ENCODE results near the gene MSX2. TPM values are rescaled to one million over a fixed set of nuclear protein-coding genes. Genes with fewer than 3 reads are reported as not detected.
A peak's percentile ranks its signal among the peaks of the same experiment; 100 is the strongest.

MSX2 gene
- total and polyA plus RNA-seq, 3 donors from 2014 or later = 15.8 to 39.2 (median 37.7) TPM

- 81 to 92% methylated on average over 3 of the region's 3 CpGs for WGBS, 2 donors
- H3K4me3 ChIP-seq = no peak overlapping the region
- intact Hi-C loops (cut with DNase I; ENCODE audit: low total_unique reads) = no loop called here
- no peak overlapping the region for H3K27ac ChIP-seq
- H3K36me3 ChIP-seq (ENCODE audit: low read depth, missing control alignments) = no peaks in the 10 kb centered on the region
- H3K9me3 ChIP-seq = no peaks in the 10 kb centered on the region
- no peaks in the 10 kb centered on the region for H3K27me3 ChIP-seq
- H3K4me1 ChIP-seq = no peaks in the 10 kb centered on the region
- DNase-seq = no peak
- TF ChIP-seq, protein P1, sequence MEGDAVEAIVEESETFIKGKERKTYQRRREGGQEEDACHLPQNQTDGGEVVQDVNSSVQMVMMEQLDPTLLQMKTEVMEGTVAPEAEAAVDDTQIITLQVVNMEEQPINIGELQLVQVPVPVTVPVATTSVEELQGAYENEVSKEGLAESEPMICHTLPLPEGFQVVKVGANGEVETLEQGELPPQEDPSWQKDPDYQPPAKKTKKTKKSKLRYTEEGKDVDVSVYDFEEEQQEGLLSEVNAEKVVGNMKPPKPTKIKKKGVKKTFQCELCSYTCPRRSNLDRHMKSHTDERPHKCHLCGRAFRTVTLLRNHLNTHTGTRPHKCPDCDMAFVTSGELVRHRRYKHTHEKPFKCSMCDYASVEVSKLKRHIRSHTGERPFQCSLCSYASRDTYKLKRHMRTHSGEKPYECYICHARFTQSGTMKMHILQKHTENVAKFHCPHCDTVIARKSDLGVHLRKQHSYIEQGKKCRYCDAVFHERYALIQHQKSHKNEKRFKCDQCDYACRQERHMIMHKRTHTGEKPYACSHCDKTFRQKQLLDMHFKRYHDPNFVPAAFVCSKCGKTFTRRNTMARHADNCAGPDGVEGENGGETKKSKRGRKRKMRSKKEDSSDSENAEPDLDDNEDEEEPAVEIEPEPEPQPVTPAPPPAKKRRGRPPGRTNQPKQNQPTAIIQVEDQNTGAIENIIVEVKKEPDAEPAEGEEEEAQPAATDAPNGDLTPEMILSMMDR (IDR thresholded peaks at IDR 0.05) = no peak
- no peak for TF ChIP-seq POLR2A (IDR thresholded peaks at IDR 0.05)
These were observed 8.6 kb upstream of the MSX2 start for GRCh38 chr5:174715804-174716203.

GRCh38 chr5:174717826-174718455, 6.4 kb upstream of the MSX2 start:
- Histone ChIP-seq H3K9me3 (no peaks in the 10 kb centered on the region), H3K27me3 (no peaks in the 10 kb centered on the region), H3K4me3 (no peak overlapping the region), H3K27ac (no peak overlapping the region), H3K4me1 (no peaks in the 10 kb centered on the region), H3K36me3 (ENCODE audit: low read depth, missing control alignments) (no peaks in the 10 kb centered on the region)
- intact Hi-C loops (cut with DNase I; ENCODE audit: low total_unique reads) = no loop called here
- WGBS, 2 donors = 28 to 50% methylated on average over 4 to 5 of the region's 5 CpGs
- no peak for TF ChIP-seq POLR2A (IDR thresholded peaks at IDR 0.05)
- TF ChIP-seq, protein P1 (IDR thresholded peaks at IDR 0.05) = no peak
- no peak for DNase-seq

DNA sequence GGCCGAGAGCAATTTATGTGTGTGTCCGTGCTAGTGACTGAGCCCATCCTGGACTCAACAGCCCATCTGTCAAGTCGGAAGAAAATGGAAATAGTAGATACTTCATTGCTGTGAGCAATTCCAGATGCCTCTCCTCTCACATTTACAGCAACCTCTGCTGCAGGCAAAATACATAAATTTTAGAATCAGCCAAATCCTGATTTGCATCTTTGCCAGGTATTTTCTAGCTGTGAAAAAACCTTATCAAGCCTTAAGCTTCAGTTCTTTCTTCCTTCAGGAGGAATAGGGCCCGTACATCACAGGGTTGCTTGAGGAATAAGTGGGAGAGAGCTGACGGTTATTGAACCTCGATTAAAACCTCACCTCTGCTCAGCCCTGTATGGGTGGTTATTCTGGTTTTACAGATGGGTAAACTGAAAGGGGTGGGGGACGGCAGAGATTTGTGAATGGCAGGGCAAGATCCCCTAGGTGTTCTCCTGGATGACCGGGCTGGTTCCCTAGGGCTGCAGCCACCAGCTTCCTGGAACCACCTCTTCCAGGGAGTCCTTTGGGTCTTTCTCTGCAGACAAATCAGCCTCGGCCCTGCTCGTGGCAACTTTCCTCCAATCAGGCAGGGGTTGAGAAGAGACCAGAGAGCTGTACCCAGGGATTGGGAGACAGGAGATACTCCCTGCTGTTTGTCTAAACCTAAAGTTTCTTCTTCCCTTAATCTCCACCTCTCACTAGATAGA, 5.3 kb upstream of the MSX2 start:
- Histone ChIP-seq H3K27ac (no peak overlapping the region), H3K4me3 (no peak overlapping the region), H3K27me3 (no peaks in the 10 kb centered on the region), H3K4me1 (peaks cover 4% of the 10 kb centered on the region), H3K9me3 (no peaks in the 10 kb centered on the region), H3K36me3 (ENCODE audit: low read depth, missing control alignments) (no peaks in the 10 kb centered on the region)
- TF ChIP-seq POLR2A (IDR thresholded peaks at IDR 0.05) = no peak
- WGBS, 2 donors = 35 to 40% methylated on average over 10 of the region's 10 CpGs
- DNase-seq = no peak
- intact Hi-C loops (cut with DNase I; ENCODE audit: low total_unique reads) = no loop called here

DNA sequence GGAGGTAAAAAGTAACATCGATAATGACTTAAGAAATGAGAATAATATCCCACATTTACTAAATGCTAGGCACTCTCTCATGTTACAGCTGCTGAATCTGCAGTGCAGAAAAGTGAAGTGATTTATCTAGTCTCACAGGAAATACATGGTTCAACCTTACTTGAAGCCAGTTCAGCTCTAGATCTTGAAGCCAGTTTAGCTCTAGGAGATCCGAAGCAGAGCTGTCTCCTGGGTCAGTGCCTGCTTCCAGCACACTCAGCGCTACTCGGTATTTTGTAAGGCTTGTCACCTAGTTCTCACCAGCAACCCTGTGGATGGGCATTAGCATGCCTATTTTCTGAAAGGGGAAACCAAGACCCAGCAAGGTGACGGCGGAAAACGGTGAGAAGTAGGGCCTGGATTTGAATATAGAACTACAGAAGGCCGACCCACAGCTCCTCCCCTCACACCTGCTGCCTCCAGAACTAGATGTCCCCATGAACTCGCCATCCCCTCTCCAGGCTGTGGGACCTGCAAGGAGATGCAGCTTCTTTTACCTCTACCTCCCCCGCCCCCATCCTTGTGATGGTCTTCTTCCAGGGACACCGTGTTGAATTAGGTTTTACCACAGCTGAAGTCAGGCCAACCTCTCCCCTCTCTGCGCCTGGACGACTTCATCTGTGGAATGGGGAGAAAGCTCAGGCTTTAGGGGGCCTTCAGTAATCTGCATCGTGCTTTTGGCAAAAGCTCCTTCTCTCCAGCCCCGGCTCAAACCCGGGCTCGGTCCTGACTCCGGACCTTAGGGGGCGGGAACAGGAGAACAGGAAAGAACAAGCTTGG, 4.4 kb upstream of the MSX2 start:
- Histone ChIP-seq H3K9me3 (no peaks in the 10 kb centered on the region), H3K36me3 (ENCODE audit: low read depth, missing control alignments) (no peaks in the 10 kb centered on the region), H3K4me1 (peaks cover 4% of the 10 kb centered on the region), H3K27me3 (no peaks in the 10 kb centered on the region), H3K4me3 (peak overlapping the region in 1 of 2 donors; percentile 38), H3K27ac (no peak overlapping the region)
- intact Hi-C loops (cut with DNase I; ENCODE audit: low total_unique reads) = no loop called here
- TF ChIP-seq, protein P1 (IDR thresholded peaks at IDR 0.05) = no peak
- TF ChIP-seq POLR2A (IDR thresholded peaks at IDR 0.05) = no peak
- 25 to 44% methylated on average over 19 of the region's 19 CpGs for WGBS, 2 donors
- no peak for DNase-seq
